GM18873 (cell line): ENCODE data around the gene SYTL1.
A peak's percentile ranks its signal among the peaks of the same experiment; 100 is the strongest.

Experiments
- ATAC-seq: cut with Tn5 transposase; IDR thresholded peaks from one replicate; pipeline ENCODE4 v1.9.1; 2021; ENCODE audit warnings: mild to moderate bottlenecking, moderate library complexity, moderate number of reproducible peaks; ENCODE audit not compliant: unreplicated experiment, low FRiP score

SYTL1 gene

GRCh38 chr1:27318136-27318535 lies 23.7 kb upstream of the SYTL1 start:
- no peak for ATAC-seq

- no peak for ATAC-seq
Measured at GRCh38 chr1:27318596-27318995, 23.2 kb upstream of the SYTL1 start.

- peak; percentile 84 for ATAC-seq
Measured at GRCh38 chr1:27321813-27322568, 19.8 kb upstream of the SYTL1 start, which contains the start of gene TMEM222. Gene TMEM222, plus strand, starts transcription at chr1:27322163. Its CDS starts 35 bp downstream, at chr1:27322198.

- no peak for ATAC-seq
Measured at GRCh38 chr1:27322569-27323240, 19.1 kb upstream of the SYTL1 start.

- no peak for ATAC-seq
Measured at GRCh38 chr1:27325286-27325685, 16.5 kb upstream of the SYTL1 start.

GRCh38 chr1:27327964-27328363 lies 13.9 kb upstream of the SYTL1 start:
- no peak for ATAC-seq

GRCh38 chr1:27330786-27331185 lies 11.0 kb upstream of the SYTL1 start:
- ATAC-seq: no peak

GRCh38 chr1:27331426-27331825 lies 10.4 kb upstream of the SYTL1 start:
- no peak for ATAC-seq

GRCh38 chr1:27331922-27332321 lies 9.9 kb upstream of the SYTL1 start:
- no peak for ATAC-seq

- ATAC-seq: no peak
Measured at GRCh38 chr1:27332536-27333281, 9.1 kb upstream of the SYTL1 start.

- no peak for ATAC-seq
Measured at GRCh38 chr1:27333717-27334279, 8.0 kb upstream of the SYTL1 start.

- no peak for ATAC-seq
Measured at GRCh38 chr1:27335506-27336422, 6.1 kb upstream of the SYTL1 start.

- ATAC-seq: no peak
Measured at GRCh38 chr1:27336756-27337155, 5.1 kb upstream of the SYTL1 start.

- ATAC-seq: no peak
Measured at GRCh38 chr1:27338751-27339150, 3.1 kb upstream of the SYTL1 start.

GRCh38 chr1:27339213-27339612 lies 2.6 kb upstream of the SYTL1 start:
- no peak for ATAC-seq

GRCh38 chr1:27342391-27342777 lies 562 bp downstream of the SYTL1 start:
- no peak for ATAC-seq

GRCh38 chr1:27342778-27343638 lies 1.2 kb downstream of the SYTL1 start:
- ATAC-seq: no peak

GRCh38 chr1:27343639-27344025 lies 1.8 kb downstream of the SYTL1 start:
- no peak for ATAC-seq

GRCh38 chr1:27345272-27345671 lies 3.5 kb downstream of the SYTL1 start:
- no peak for ATAC-seq
